ENCODE data around the gene ATF3. TPM values are rescaled to one million over a fixed set of nuclear protein-coding genes. Genes with fewer than 3 reads are reported as not detected.

ATF3 gene, protein sequence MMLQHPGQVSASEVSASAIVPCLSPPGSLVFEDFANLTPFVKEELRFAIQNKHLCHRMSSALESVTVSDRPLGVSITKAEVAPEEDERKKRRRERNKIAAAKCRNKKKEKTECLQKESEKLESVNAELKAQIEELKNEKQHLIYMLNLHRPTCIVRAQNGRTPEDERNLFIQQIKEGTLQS
- total RNA-seq (10 to 100 TPM in 2 of 5 donors, 1 to 10 TPM in 3; 1.5 to 20.1 (median 3.1) TPM), total RNA-seq (0.68 to 78.9 (median 37.6) reads per million in 29 experiments)
- 2.0 TPM for total RNA-seq (2013)

DNA sequence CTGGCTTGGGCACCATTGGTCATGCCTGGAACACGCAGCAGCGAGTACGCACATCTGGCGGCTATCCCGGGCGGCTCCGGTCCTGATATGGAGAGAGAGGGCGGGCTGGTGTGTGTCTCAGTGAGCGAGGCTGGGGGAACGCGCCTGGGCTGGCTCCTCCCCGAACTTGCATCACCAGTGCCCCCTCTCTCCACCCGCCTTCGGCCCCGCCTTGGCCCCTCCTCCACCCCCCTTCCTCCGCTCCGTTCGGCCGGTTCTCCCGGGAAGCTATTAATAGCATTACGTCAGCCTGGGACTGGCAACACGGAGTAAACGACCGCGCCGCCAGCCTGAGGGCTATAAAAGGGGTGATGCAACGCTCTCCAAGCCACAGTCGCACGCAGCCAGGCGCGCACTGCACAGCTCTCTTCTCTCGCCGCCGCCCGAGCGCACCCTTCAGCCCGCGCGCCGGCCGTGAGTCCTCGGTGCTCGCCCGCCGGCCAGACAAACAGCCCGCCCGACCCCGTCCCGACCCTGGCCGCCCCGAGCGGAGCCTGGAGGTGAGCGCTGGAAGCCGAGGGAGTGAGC, at the start of gene ATF3:
Gene ATF3 (plus strand): TSS at position 370 of the 567 bp plus-strand sequence. CDS start 6,261 bp downstream, outside the sequence.
- peaks cover 16 to 59% of the 10 kb centered on the region in 2 experiments for H3K27me3 ChIP-seq (replicated peaks in 1 of 2; ENCODE audit: control insufficient read depth in 2 of 2, extremely low read depth in 1 of 2, insufficient read depth in 2 of 2, low read length in 1 of 2)
- Mint-ChIP-seq H3K4me1 (peaks cover 24 to 31% (median 24%) of the 10 kb centered on the region in 3 donors), H3K36me3 (no peaks in the 10 kb centered on the region), H3K4me3 (peak within 1 kb of the TSS; percentile 86 to 92 (median 91)), H3K9me3 (no peaks in the 10 kb centered on the region), H3K27ac (peak within 1 kb of the TSS; percentile 16 to 72), H3K27me3 (peaks cover 53 to 66% of the 10 kb centered on the region in 2 donors)
- peak within 1 kb of the TSS; percentile 79 to 84 for H3K4me3 ChIP-seq (ENCODE audit: control insufficient read depth in 1 of 2, extremely low read depth in 1 of 2, low read length in 1 of 2)
- H3K27ac ChIP-seq (ENCODE audit: low read length): no peak within 1 kb of the TSS
- peaks cover 21 to 29% of the 10 kb centered on the region in 2 experiments for H3K4me1 ChIP-seq (ENCODE audit: control insufficient read depth in 1 of 2, extremely low read depth in 1 of 2, insufficient read depth in 2 of 2, low read length in 2 of 2)
- DNase-seq (peak; percentile 37 to 85 (median 63)), ATAC-seq (replicated peaks in 1 of 4) (peak; percentile 74 to 76 (median 75))
- ChIA-PET POLR2A (interaction anchor here in 1 of 2 donors (0.5 to 1.0 kb wide), 5 partner anchors 11 to 323 kb away, joined by 3 to 15 read pairs (median 4); no protein-coding TSS in a partner anchor), CTCF (interaction anchor here (0.6 to 1.0 kb wide), 5 partner anchors 29 to 399 kb away, joined by 3 to 5 read pairs (median 3); no protein-coding TSS in a partner anchor)
- H3K36me3 ChIP-seq (ENCODE audit: control insufficient read depth in 2 of 2, extremely low read depth in 1 of 2, insufficient read depth in 1 of 2, low read length in 1 of 2): no peaks in the 10 kb centered on the region
- WGBS (ENCODE audit: insufficient coverage): under 1% methylated on average over 44 of the region's 54 CpGs
- H3K9me3 ChIP-seq: no peaks in the 10 kb centered on the region

DNA sequence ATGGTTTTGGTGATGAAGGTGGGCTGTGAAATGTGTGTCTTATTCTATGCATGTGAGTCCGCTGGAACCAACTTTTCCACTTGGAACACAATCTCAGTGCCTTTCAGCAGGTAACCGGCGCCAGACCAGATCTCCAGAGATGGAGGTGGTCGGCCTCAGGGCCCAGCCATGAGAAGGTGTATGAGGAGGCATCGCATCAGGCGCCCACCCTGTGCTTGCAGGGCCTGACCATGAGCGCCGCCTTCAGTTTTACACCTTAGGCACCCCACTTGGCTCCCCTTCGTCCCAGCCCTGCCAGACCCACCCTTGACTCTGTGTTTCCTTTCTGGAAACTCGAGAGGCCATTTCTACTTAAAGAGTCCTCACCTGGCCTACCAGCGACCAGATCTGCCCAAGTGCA, 48.6 kb upstream of the ATF3 start:
- CTCF ChIA-PET: no interaction called here
- peak overlapping the region in 1 of 2 donors; percentile 75 for H3K27ac Mint-ChIP-seq
- Histone ChIP-seq H3K27ac (ENCODE audit: low read length) (no peak overlapping the region), H3K4me1 (ENCODE audit: control insufficient read depth in 1 of 2, extremely low read depth in 1 of 2, insufficient read depth in 2 of 2, low read length in 2 of 2) (peaks cover 7 to 15% of the 10 kb centered on the region in 2 experiments), H3K27me3 (replicated peaks in 1 of 2; ENCODE audit: control insufficient read depth in 2 of 2, extremely low read depth in 1 of 2, insufficient read depth in 2 of 2, low read length in 1 of 2) (peaks cover 0 to 3% of the 10 kb centered on the region in 2 experiments), H3K36me3 (ENCODE audit: control insufficient read depth in 2 of 2, extremely low read depth in 1 of 2, insufficient read depth in 1 of 2, low read length in 1 of 2) (no peaks in the 10 kb centered on the region), H3K9me3 (no peaks in the 10 kb centered on the region), H3K4me3 (ENCODE audit: control insufficient read depth in 1 of 2, extremely low read depth in 1 of 2, low read length in 1 of 2) (no peak overlapping the region)
- peaks cover 4 to 12% (median 8%) of the 10 kb centered on the region in 3 donors for H3K9me3 Mint-ChIP-seq
- ATAC-seq (replicated peaks in 1 of 4): no peak
- no peak for DNase-seq
- H3K36me3 Mint-ChIP-seq: no peaks in the 10 kb centered on the region
- peaks cover 6 to 13% (median 11%) of the 10 kb centered on the region in 3 donors for H3K4me1 Mint-ChIP-seq
- 95% methylated on average over 11 of the region's 11 CpGs for WGBS (ENCODE audit: insufficient coverage)
- POLR2A ChIA-PET: no interaction called here
- H3K4me3 Mint-ChIP-seq: peak overlapping the region; percentile 76 to 84 (median 78)
- no peaks in the 10 kb centered on the region for H3K27me3 Mint-ChIP-seq

- Mint-ChIP-seq H3K36me3 (no peaks in the 10 kb centered on the region), H3K9me3 (peaks cover 4 to 12% (median 8%) of the 10 kb centered on the region in 3 donors), H3K27ac (no peak overlapping the region), H3K4me3 (peak overlapping the region in 1 of 3 donors; percentile 84), H3K4me1 (peaks cover 6 to 13% (median 13%) of the 10 kb centered on the region in 3 donors), H3K27me3 (no peaks in the 10 kb centered on the region)
- no CpG with 5 or more reads among the region's 6 CpGs for WGBS (ENCODE audit: insufficient coverage)
- no peak overlapping the region for H3K27ac ChIP-seq (ENCODE audit: low read length)
- no peak overlapping the region for H3K4me3 ChIP-seq (ENCODE audit: control insufficient read depth in 1 of 2, extremely low read depth in 1 of 2, low read length in 1 of 2)
- peaks cover 0 to 3% of the 10 kb centered on the region in 2 experiments for H3K27me3 ChIP-seq (replicated peaks in 1 of 2; ENCODE audit: control insufficient read depth in 2 of 2, extremely low read depth in 1 of 2, insufficient read depth in 2 of 2, low read length in 1 of 2)
- POLR2A ChIA-PET: interaction anchor here in 1 of 2 donors (0.5 to 0.7 kb wide), 2 partner anchors 48 to 1030 kb away, joined by 3 to 5 read pairs; partner anchors contain the start of gene ATF3
- DNase-seq: no peak
- H3K9me3 ChIP-seq: no peaks in the 10 kb centered on the region
- peaks cover 7 to 15% of the 10 kb centered on the region in 2 experiments for H3K4me1 ChIP-seq (ENCODE audit: control insufficient read depth in 1 of 2, extremely low read depth in 1 of 2, insufficient read depth in 2 of 2, low read length in 2 of 2)
- ATAC-seq (replicated peaks in 1 of 4): no peak
- CTCF ChIA-PET: interaction anchor here in 1 of 2 donors (0.5 kb wide), 1 partner anchor 33 kb away, joined by 3 read pairs; no protein-coding TSS in a partner anchor
- H3K36me3 ChIP-seq (ENCODE audit: control insufficient read depth in 2 of 2, extremely low read depth in 1 of 2, insufficient read depth in 1 of 2, low read length in 1 of 2): no peaks in the 10 kb centered on the region
Observed at GRCh38 chr1:212560933-212561460, 47.6 kb upstream of the ATF3 start.

DNA sequence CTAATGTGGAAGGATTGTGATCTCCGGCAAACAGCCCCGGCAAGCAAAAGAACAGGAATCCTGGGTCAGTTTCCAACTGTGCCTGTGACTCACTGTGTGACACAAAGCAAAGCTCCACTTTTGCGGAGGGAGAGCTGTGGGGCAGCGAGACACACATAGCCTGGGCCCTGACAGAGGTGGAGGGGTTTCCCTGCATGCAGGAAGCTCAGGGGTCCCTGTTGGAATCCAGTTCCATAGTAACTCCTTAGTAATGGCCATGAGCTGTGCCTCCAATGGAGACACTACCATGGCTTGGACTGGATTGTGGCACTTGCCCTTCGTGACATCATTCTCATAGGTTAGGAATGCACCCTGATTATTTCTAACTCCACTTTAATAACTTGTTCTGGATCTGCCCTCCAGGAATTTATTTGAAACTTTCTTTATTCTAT, 47.0 kb upstream of the ATF3 start:
- peaks cover 4 to 12% (median 8%) of the 10 kb centered on the region in 3 donors for H3K9me3 Mint-ChIP-seq
- no peak for DNase-seq
- WGBS (ENCODE audit: insufficient coverage): 87% methylated on average over 4 of the region's 5 CpGs
- ChIA-PET POLR2A (no interaction called here), CTCF (interaction anchor here in 1 of 2 donors (0.5 kb wide), 1 partner anchor 32 kb away, joined by 3 read pairs; no protein-coding TSS in a partner anchor)
- H3K36me3 Mint-ChIP-seq: no peaks in the 10 kb centered on the region
- H3K27me3 Mint-ChIP-seq: no peaks in the 10 kb centered on the region
- Histone ChIP-seq H3K9me3 (no peaks in the 10 kb centered on the region), H3K4me1 (ENCODE audit: control insufficient read depth in 1 of 2, extremely low read depth in 1 of 2, insufficient read depth in 2 of 2, low read length in 2 of 2) (peaks cover 7 to 19% of the 10 kb centered on the region in 2 experiments), H3K27me3 (replicated peaks in 1 of 2; ENCODE audit: control insufficient read depth in 2 of 2, extremely low read depth in 1 of 2, insufficient read depth in 2 of 2, low read length in 1 of 2) (peaks cover 0 to 3% of the 10 kb centered on the region in 2 experiments), H3K27ac (ENCODE audit: low read length) (no peak overlapping the region), H3K36me3 (ENCODE audit: control insufficient read depth in 2 of 2, extremely low read depth in 1 of 2, insufficient read depth in 1 of 2, low read length in 1 of 2) (no peaks in the 10 kb centered on the region), H3K4me3 (ENCODE audit: control insufficient read depth in 1 of 2, extremely low read depth in 1 of 2, low read length in 1 of 2) (no peak overlapping the region)
- H3K4me3 Mint-ChIP-seq: no peak overlapping the region
- H3K4me1 Mint-ChIP-seq: peaks cover 11 to 17% (median 17%) of the 10 kb centered on the region in 3 donors
- ATAC-seq (replicated peaks in 1 of 4): no peak
- H3K27ac Mint-ChIP-seq: no peak overlapping the region

- no peaks in the 10 kb centered on the region for H3K27me3 Mint-ChIP-seq
- H3K9me3 Mint-ChIP-seq: peaks cover 4 to 8% (median 8%) of the 10 kb centered on the region in 3 donors
- POLR2A ChIA-PET: no interaction called here
- H3K4me1 Mint-ChIP-seq: peaks cover 21 to 29% (median 28%) of the 10 kb centered on the region in 3 donors
- no peaks in the 10 kb centered on the region for H3K36me3 Mint-ChIP-seq
- Histone ChIP-seq H3K27ac (ENCODE audit: low read length) (no peak overlapping the region), H3K36me3 (ENCODE audit: control insufficient read depth in 2 of 2, extremely low read depth in 1 of 2, insufficient read depth in 1 of 2, low read length in 1 of 2) (no peaks in the 10 kb centered on the region), H3K4me3 (ENCODE audit: control insufficient read depth in 1 of 2, extremely low read depth in 1 of 2, low read length in 1 of 2) (no peak overlapping the region), H3K27me3 (replicated peaks in 1 of 2; ENCODE audit: control insufficient read depth in 2 of 2, extremely low read depth in 1 of 2, insufficient read depth in 2 of 2, low read length in 1 of 2) (peaks cover 0 to 3% of the 10 kb centered on the region in 2 experiments), H3K4me1 (ENCODE audit: control insufficient read depth in 1 of 2, extremely low read depth in 1 of 2, insufficient read depth in 2 of 2, low read length in 2 of 2) (peaks cover 9 to 25% of the 10 kb centered on the region in 2 experiments), H3K9me3 (no peaks in the 10 kb centered on the region)
- CTCF ChIA-PET: no interaction called here
- H3K27ac Mint-ChIP-seq: no peak overlapping the region
- 89% methylated on average over 1 of the region's 4 CpGs for WGBS (ENCODE audit: insufficient coverage)
- no peak for DNase-seq
- ATAC-seq (replicated peaks in 1 of 4): no peak
- H3K4me3 Mint-ChIP-seq: no peak overlapping the region
Observed at GRCh38 chr1:212562771-212563170, 45.8 kb upstream of the ATF3 start.

DNA sequence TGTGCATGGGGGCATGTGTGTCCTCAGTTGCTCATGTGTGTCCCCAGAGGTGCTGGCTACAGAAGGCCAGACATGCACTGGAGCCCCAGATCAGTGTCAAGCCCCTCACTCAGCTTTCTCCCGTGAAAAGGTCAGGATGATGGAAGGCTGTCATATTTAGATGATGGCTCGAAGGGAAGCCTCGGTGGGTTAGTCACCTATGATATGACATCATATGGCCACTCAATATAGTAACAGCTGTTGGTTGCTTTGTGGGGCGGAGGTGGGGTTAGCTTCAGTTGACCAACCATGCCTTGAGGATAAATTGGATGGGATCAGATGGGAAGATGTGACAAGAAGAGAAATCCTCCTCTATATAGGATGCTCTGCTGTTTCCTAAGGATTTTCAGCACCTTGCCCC, 43.5 kb upstream of the ATF3 start:
- POLR2A ChIA-PET: no interaction called here
- Histone ChIP-seq H3K27me3 (replicated peaks in 1 of 2; ENCODE audit: control insufficient read depth in 2 of 2, extremely low read depth in 1 of 2, insufficient read depth in 2 of 2, low read length in 1 of 2) (no peaks in the 10 kb centered on the region), H3K4me3 (ENCODE audit: control insufficient read depth in 1 of 2, extremely low read depth in 1 of 2, low read length in 1 of 2) (no peak overlapping the region), H3K36me3 (ENCODE audit: control insufficient read depth in 2 of 2, extremely low read depth in 1 of 2, insufficient read depth in 1 of 2, low read length in 1 of 2) (no peaks in the 10 kb centered on the region), H3K4me1 (ENCODE audit: control insufficient read depth in 1 of 2, extremely low read depth in 1 of 2, insufficient read depth in 2 of 2, low read length in 2 of 2) (peaks cover 3 to 9% of the 10 kb centered on the region in 2 experiments), H3K27ac (ENCODE audit: low read length) (no peak overlapping the region), H3K9me3 (no peaks in the 10 kb centered on the region)
- CTCF ChIA-PET: no interaction called here
- Mint-ChIP-seq H3K36me3 (no peaks in the 10 kb centered on the region), H3K27ac (no peak overlapping the region), H3K4me1 (peaks cover 15 to 21% (median 18%) of the 10 kb centered on the region in 3 donors), H3K9me3 (peaks cover 4 to 8% (median 5%) of the 10 kb centered on the region in 3 donors), H3K4me3 (peak overlapping the region; percentile 2 to 82 (median 4)), H3K27me3 (no peaks in the 10 kb centered on the region)
- ATAC-seq (replicated peaks in 1 of 4) (no peak), DNase-seq (no peak)
- no CpG with 5 or more reads among the region's 4 CpGs for WGBS (ENCODE audit: insufficient coverage)
